HEK293T (cell line): ENCODE measurements around the gene CORO6.

Experiments
- ELF4 ChIP-seq: fragments of 450-650 bp; IDR thresholded peaks from 2 replicates; pipeline ENCODE4 v1.6.1; 2017; ENCODE audit warnings: antibody characterized with exemption
- FOXA1 ChIP-seq: fragments of 450-650 bp; IDR thresholded peaks from 2 replicates; pipeline ENCODE4 v1.6.1; 2016; ENCODE audit warnings: mild to moderate bottlenecking
- FOXK2 ChIP-seq: fragments of 450-650 bp; IDR thresholded peaks from 2 replicates; pipeline ENCODE4 v1.6.1; 2016; ENCODE audit warnings: mild to moderate bottlenecking
- FOXM1 ChIP-seq: fragments of 450-650 bp; IDR thresholded peaks from 2 replicates; pipeline ENCODE4 v1.6.1; 2017; ENCODE audit warnings: mild to moderate bottlenecking, borderline replicate concordance
- ZNF384 ChIP-seq: fragments of 450-650 bp; IDR thresholded peaks from 2 replicates; pipeline ENCODE4 v1.6.1; 2016
- TF ChIP-seq, protein P1 (sequence below): fragments of 450-650 bp; IDR thresholded peaks from 2 replicates; pipeline ENCODE4 v1.6.1; 2016

DNA sequence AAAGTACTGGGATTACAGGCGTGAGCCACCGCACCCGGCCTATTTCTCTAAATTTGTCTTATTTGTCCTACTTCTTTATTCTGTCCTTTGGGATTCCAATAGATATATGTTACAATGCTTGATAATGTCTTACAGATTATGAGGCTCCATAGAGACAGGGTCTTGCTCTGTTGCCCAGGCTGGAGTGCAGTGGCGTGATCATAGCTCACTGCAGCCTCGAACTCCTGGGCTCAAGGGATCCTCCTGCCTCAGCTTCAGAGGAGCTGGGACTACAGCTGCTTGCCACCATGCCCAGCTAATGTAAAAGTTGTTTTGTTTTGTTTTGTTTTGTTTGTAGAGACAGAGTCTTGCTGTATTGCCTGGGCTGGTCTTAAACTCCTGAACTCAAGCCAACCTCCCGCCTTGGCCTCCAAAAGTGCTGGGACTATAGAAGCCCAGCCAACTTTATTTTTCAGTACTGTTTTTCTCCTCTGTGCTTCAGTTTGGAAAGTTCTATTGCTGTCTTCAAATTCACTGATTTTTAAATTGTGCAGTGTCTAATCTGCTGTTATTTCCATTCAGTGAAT, 19.5 kb downstream of the CORO6 start:
- TF ChIP-seq FOXM1 (no peak), FOXK2 (no peak), FOXA1 (no peak), ELF4 (no peak), ZNF384 (no peak)
- TF ChIP-seq, protein P1, sequence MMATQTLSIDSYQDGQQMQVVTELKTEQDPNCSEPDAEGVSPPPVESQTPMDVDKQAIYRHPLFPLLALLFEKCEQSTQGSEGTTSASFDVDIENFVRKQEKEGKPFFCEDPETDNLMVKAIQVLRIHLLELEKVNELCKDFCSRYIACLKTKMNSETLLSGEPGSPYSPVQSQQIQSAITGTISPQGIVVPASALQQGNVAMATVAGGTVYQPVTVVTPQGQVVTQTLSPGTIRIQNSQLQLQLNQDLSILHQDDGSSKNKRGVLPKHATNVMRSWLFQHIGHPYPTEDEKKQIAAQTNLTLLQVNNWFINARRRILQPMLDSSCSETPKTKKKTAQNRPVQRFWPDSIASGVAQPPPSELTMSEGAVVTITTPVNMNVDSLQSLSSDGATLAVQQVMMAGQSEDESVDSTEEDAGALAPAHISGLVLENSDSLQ, result no peak
